Fibroblast of villous mesenchyme (primary cell): ENCODE measurements around the gene REXO1. TPM values are rescaled to one million over a fixed set of nuclear protein-coding genes. Genes with fewer than 3 reads are reported as not detected.
A peak's percentile ranks its signal among the peaks of the same experiment; 100 is the strongest.

Experiments used
- DNase-seq: peaks from one replicate; pipeline ENCODE4 v3.0.0-alpha.2; 2010; ENCODE audit warnings: low read depth
- H3K4me3 ChIP-seq: 2 replicates; pipeline ENCODE4 v1.5.1; 2011; ENCODE audit warnings: low read depth, mild to moderate bottlenecking, low read length
- CTCF ChIP-seq: IDR thresholded peaks from 2 replicates; pipeline ENCODE4 v1.5.1; 2012; ENCODE audit warnings: low read depth, mild to moderate bottlenecking, low read length; ENCODE audit not compliant: insufficient read depth
- total RNA-seq: library from RNA; depleted of rRNA; stranded (reverse); fragments of >200 nt; gene quantifications from 2 replicates; pipeline ENCODE4 v1.2.3, GENCODE V29; 2012

REXO1 gene
- total RNA-seq, 1 donor, result 11.2 TPM

- TF ChIP-seq CTCF, result no peak
- DNase-seq, result peak; percentile 78
- no peak overlapping the region for H3K4me3 ChIP-seq
These were observed 75.1 kb downstream of the REXO1 start for GRCh38 chr19:1773184-1773583.

GRCh38 chr19:1770866-1771576 lies 77.3 kb downstream of the REXO1 start:
- no peak for TF ChIP-seq CTCF
- H3K4me3 ChIP-seq, result no peak overlapping the region
- no peak for DNase-seq

- no peak for TF ChIP-seq CTCF
- H3K4me3 ChIP-seq, result no peak overlapping the region
- DNase-seq, result no peak
These were observed 78.7 kb downstream of the REXO1 start for GRCh38 chr19:1769645-1769985.

GRCh38 chr19:1768918-1769644 lies 79.2 kb downstream of the REXO1 start:
- no peak for TF ChIP-seq CTCF
- DNase-seq, result no peak
- H3K4me3 ChIP-seq, result no peak overlapping the region

GRCh38 chr19:1768248-1768647 lies 80.0 kb downstream of the REXO1 start:
- peak; percentile 43 for TF ChIP-seq CTCF
- H3K4me3 ChIP-seq, result no peak overlapping the region
- peak; percentile 20 for DNase-seq

GRCh38 chr19:1767464-1767933 lies 80.8 kb downstream of the REXO1 start:
- no peak overlapping the region for H3K4me3 ChIP-seq
- DNase-seq, result peak; percentile 8

More at GRCh38 chr19:1767464-1767933, 80.8 kb downstream of the REXO1 start:
- TF ChIP-seq CTCF, result peak; percentile 79
